NB4 (cell line): Measurements from ENCODE around the gene RASSF5.

Experiments used
- MYC ChIP-seq: IDR thresholded peaks from 2 replicates; pipeline ENCODE4 v1.6.1; 2011; ENCODE audit warnings: low read depth, low read length
- TF ChIP-seq, protein P1 (sequence below): IDR thresholded peaks from one replicate; pipeline ENCODE4 v1.5.1; 2012; ENCODE audit warnings: low read depth, low read length

- no peak for TF ChIP-seq MYC
- TF ChIP-seq, protein P1, sequence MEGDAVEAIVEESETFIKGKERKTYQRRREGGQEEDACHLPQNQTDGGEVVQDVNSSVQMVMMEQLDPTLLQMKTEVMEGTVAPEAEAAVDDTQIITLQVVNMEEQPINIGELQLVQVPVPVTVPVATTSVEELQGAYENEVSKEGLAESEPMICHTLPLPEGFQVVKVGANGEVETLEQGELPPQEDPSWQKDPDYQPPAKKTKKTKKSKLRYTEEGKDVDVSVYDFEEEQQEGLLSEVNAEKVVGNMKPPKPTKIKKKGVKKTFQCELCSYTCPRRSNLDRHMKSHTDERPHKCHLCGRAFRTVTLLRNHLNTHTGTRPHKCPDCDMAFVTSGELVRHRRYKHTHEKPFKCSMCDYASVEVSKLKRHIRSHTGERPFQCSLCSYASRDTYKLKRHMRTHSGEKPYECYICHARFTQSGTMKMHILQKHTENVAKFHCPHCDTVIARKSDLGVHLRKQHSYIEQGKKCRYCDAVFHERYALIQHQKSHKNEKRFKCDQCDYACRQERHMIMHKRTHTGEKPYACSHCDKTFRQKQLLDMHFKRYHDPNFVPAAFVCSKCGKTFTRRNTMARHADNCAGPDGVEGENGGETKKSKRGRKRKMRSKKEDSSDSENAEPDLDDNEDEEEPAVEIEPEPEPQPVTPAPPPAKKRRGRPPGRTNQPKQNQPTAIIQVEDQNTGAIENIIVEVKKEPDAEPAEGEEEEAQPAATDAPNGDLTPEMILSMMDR = no peak
These were observed 93.2 kb downstream of the RASSF5 start for GRCh38 chr1:206600527-206600926.
